Loucy (cell line): Measurements from ENCODE around the gene MMP24OS.

Experiments
- H2AFZ ChIP-seq: fragments of 200-600 bp; sonication (generic); 2 replicates; pipeline ENCODE4 v1.6.0; 2016; ENCODE audit warnings: antibody characterized with exemption, mild to moderate bottlenecking, low read length, moderate library complexity
- H3F3A ChIP-seq: fragments of 200-600 bp; 2 replicates; pipeline ENCODE4 v1.6.0; 2016; ENCODE audit warnings: antibody characterized with exemption, low read depth, mild to moderate bottlenecking
- H3K27me3 ChIP-seq: fragments of 200-600 bp; sonication (generic); 2 replicates; pipeline ENCODE4 v1.6.1; 2014; ENCODE audit warnings: low read length, mild to moderate bottlenecking; ENCODE audit not compliant: insufficient read depth, poor library complexity, severe bottlenecking
- H3K36me3 ChIP-seq: fragments of 200-600 bp; sonication (generic); 2 replicates; pipeline ENCODE4 v1.6.1; 2016; ENCODE audit warnings: low read length; ENCODE audit not compliant: insufficient read depth
- H3K4me1 ChIP-seq: fragments of 200-600 bp; sonication (generic); 2 replicates; pipeline ENCODE4 v1.5.1; 2014; ENCODE audit warnings: low read length, mild to moderate bottlenecking; ENCODE audit not compliant: insufficient read depth, poor library complexity, severe bottlenecking
- H3K4me2 ChIP-seq: fragments of 200-600 bp; sonication (generic); 2 replicates; pipeline ENCODE4 v1.6.0; 2014; ENCODE audit warnings: antibody characterized with exemption, low read length, low read depth, mild to moderate bottlenecking; ENCODE audit not compliant: poor library complexity, severe bottlenecking
- H3K4me3 ChIP-seq: fragments of 200-600 bp; sonication (generic); 2 replicates; pipeline ENCODE4 v1.5.1; 2014; ENCODE audit warnings: low read length, mild to moderate bottlenecking, mixed read lengths; ENCODE audit not compliant: poor library complexity, severe bottlenecking
- H3K79me2 ChIP-seq: fragments of 200-600 bp; sonication (generic); 2 replicates; pipeline ENCODE4 v1.6.1; 2014; ENCODE audit warnings: low read length; ENCODE audit not compliant: insufficient read depth
- H3K9ac ChIP-seq: fragments of 200-600 bp; sonication (generic); 2 replicates; pipeline ENCODE4 v1.6.0; 2014; ENCODE audit warnings: mild to moderate bottlenecking, low read depth, low read length, moderate library complexity; ENCODE audit not compliant: poor library complexity, severe bottlenecking
- H3K9me2 ChIP-seq: fragments of 200-600 bp; sonication (generic); replicated peaks from 2 replicates; pipeline ENCODE4 v1.6.1; 2016; ENCODE audit warnings: low read depth, low read length, mixed read lengths
- H3K9me3 ChIP-seq: fragments of 200-600 bp; sonication (generic); 2 replicates; pipeline ENCODE4 v1.6.1; 2014; ENCODE audit warnings: mild to moderate bottlenecking, antibody characterized with exemption, low read length, low read depth; ENCODE audit not compliant: insufficient read depth
- H4K20me1 ChIP-seq: fragments of 200-600 bp; sonication (generic); 2 replicates; pipeline ENCODE4 v1.6.0; 2014; ENCODE audit warnings: antibody characterized with exemption, low read length, mild to moderate bottlenecking; ENCODE audit not compliant: insufficient read depth, poor library complexity, severe bottlenecking
- CTCF ChIP-seq: fragments of 200-600 bp; sonication (generic); conservative IDR thresholded peaks from 2 replicates; pipeline ENCODE4 v1.5.1; 2014; ENCODE audit warnings: mild to moderate bottlenecking, antibody characterized with exemption, low read length
- EZH2phosphoT487 ChIP-seq: fragments of 200-600 bp; IDR thresholded peaks from 2 replicates; pipeline ENCODE4 v1.6.1; 2018; ENCODE audit warnings: antibody characterized with exemption, mild to moderate bottlenecking, moderate library complexity, borderline replicate concordance

Gene MMP24OS

GRCh38 chr20:35273449-35274171 lies 4.3 kb downstream of the MMP24OS start:
- Histone ChIP-seq H3K9me3 (no peaks in the 10 kb centered on the region), H3K9me2 (no peaks in the 10 kb centered on the region), H3K36me3 (peaks cover 9% of the 10 kb centered on the region; the same call in 1 of the 2 replicates), H3K27me3 (no peaks in the 10 kb centered on the region), H3K9ac (no peak overlapping the region), H2AFZ (no peak overlapping the region), H4K20me1 (peaks cover 3% of the 10 kb centered on the region), H3K79me2 (peaks cover 10% of the 10 kb centered on the region; the same call in 1 of the 2 replicates), H3K4me1 (peaks cover 3% of the 10 kb centered on the region), H3F3A (peaks cover 4% of the 10 kb centered on the region; the same call in 1 of the 2 replicates), H3K4me3 (no peak overlapping the region), H3K4me2 (no peak overlapping the region)
- TF ChIP-seq CTCF (no peak), EZH2phosphoT487 (no peak)

- Histone ChIP-seq H3K9me2 (no peaks in the 10 kb centered on the region), H3K4me2 (no peak overlapping the region), H3K9me3 (no peaks in the 10 kb centered on the region), H4K20me1 (peaks cover 2% of the 10 kb centered on the region), H3K9ac (no peak overlapping the region), H3K4me3 (no peak overlapping the region), H3K4me1 (peaks cover 3% of the 10 kb centered on the region), H2AFZ (no peak overlapping the region), H3K79me2 (peaks cover 8% of the 10 kb centered on the region; the same call in 1 of the 2 replicates), H3K27me3 (no peaks in the 10 kb centered on the region), H3K36me3 (peaks cover under 1% of the 10 kb centered on the region; the same call in 1 of the 2 replicates), H3F3A (no peaks in the 10 kb centered on the region)
- TF ChIP-seq CTCF (no peak), EZH2phosphoT487 (no peak)
These were observed 6.0 kb downstream of the MMP24OS start for GRCh38 chr20:35271904-35272303.

- TF ChIP-seq CTCF: no peak
- TF ChIP-seq EZH2phosphoT487: no peak
- H3K9ac ChIP-seq: no peak overlapping the region
- H3K27me3 ChIP-seq: no peaks in the 10 kb centered on the region
- no peaks in the 10 kb centered on the region; the same call in 1 of the 2 replicates for H3K36me3 ChIP-seq
- H4K20me1 ChIP-seq: no peaks in the 10 kb centered on the region
- no peaks in the 10 kb centered on the region for H3F3A ChIP-seq
- H3K4me2 ChIP-seq: no peak overlapping the region
- H3K79me2 ChIP-seq: peaks cover 2% of the 10 kb centered on the region; the same call in 1 of the 2 replicates
- no peaks in the 10 kb centered on the region for H3K9me2 ChIP-seq
- no peaks in the 10 kb centered on the region for H3K9me3 ChIP-seq
- no peaks in the 10 kb centered on the region for H3K4me1 ChIP-seq
- no peak overlapping the region for H3K4me3 ChIP-seq
- no peak overlapping the region for H2AFZ ChIP-seq
These were observed 6.6 kb downstream of the MMP24OS start for GRCh38 chr20:35271073-35271882.
